NCI-H1694 treated with DMSO at 0.1 percent for 48 hours (cell line): ENCODE results near the gene PAFAH1B1.

Source experiments
- DNase-seq: peaks from one replicate; lab custom pipeline; 2025; lab: John Stamatoyannopoulos, UW

PAFAH1B1 gene

GRCh38 chr17:2704031-2704889, 110.8 kb downstream of the PAFAH1B1 start:
- DNase-seq = no peak

- DNase-seq = no peak
Measured at GRCh38 chr17:2704890-2705248, 111.4 kb downstream of the PAFAH1B1 start.

- no peak for DNase-seq
Measured at GRCh38 chr17:2705263-2705662, 111.8 kb downstream of the PAFAH1B1 start.

GRCh38 chr17:2705888-2706795, 112.7 kb downstream of the PAFAH1B1 start:
- DNase-seq = no peak

GRCh38 chr17:2706911-2707510, 113.6 kb downstream of the PAFAH1B1 start:
- no peak for DNase-seq

- DNase-seq = peak; percentile 11
Measured at GRCh38 chr17:2707721-2708584, 114.5 kb downstream of the PAFAH1B1 start.

- DNase-seq = no peak
Measured at GRCh38 chr17:2708585-2709182, 115.2 kb downstream of the PAFAH1B1 start.

GRCh38 chr17:2709183-2709661, 115.8 kb downstream of the PAFAH1B1 start:
- DNase-seq = no peak

GRCh38 chr17:2710071-2710802, 116.8 kb downstream of the PAFAH1B1 start:
- DNase-seq = no peak

- no peak for DNase-seq
Measured at GRCh38 chr17:2710803-2711607, 117.6 kb downstream of the PAFAH1B1 start.

GRCh38 chr17:2711608-2712299, 118.3 kb downstream of the PAFAH1B1 start, which contains the start of gene CLUH:
Gene CLUH, minus strand, starts transcription at chr17:2711764. Its CDS starts 103 bp downstream, at chr17:2711661.
- peak; percentile 54 for DNase-seq

GRCh38 chr17:2712300-2713043, 119.0 kb downstream of the PAFAH1B1 start:
- no peak for DNase-seq

- no peak for DNase-seq
Measured at GRCh38 chr17:2713881-2714280, 120.4 kb downstream of the PAFAH1B1 start.

- DNase-seq = no peak
Measured at GRCh38 chr17:2716649-2717048, 123.2 kb downstream of the PAFAH1B1 start.

GRCh38 chr17:2718150-2718938, 124.9 kb downstream of the PAFAH1B1 start:
- DNase-seq = no peak

GRCh38 chr17:2719861-2720260, 126.4 kb downstream of the PAFAH1B1 start:
- DNase-seq = no peak

GRCh38 chr17:2721603-2722002, 128.1 kb downstream of the PAFAH1B1 start:
- no peak for DNase-seq
